Left colon (tissue), 2 donors: ENCODE results near the gene TRIM44. TPM values are rescaled to one million over a fixed set of nuclear protein-coding genes. Genes with fewer than 3 reads are reported as not detected.
"Not testable (repeated sequence)": the region's sequence is repeated elsewhere in the genome, so short reads cannot be mapped to it uniquely, and the experiment has no call there.

ENCODE experiments used
- ATAC-seq: fragments of 200-7000 bp; cut with Tn5 transposase; one replicate; pipeline ENCODE4 v1.9.1; 2020; ENCODE audit warnings: mild to moderate bottlenecking, moderate library complexity
- DNase-seq, 2 donors: peaks; one replicate each; pipeline ENCODE4 v3.0.0-alpha.2; 2020
- intact Hi-C, 2 donors: fragments of 100-400 bp; cut with DNase I in 1 of 2; cut with micrococcal nuclease in 1 of 2; formaldehyde crosslinking; loops; one replicate each; pipeline versions ENCODE4 v1.11.2 to v1.14.0; 2022; cut with DNase I, micrococcal nuclease
- total RNA-seq, 2 donors: library from RNA; stranded (reverse); fragmentation: NEBNext Ultra II Directional; extraction: Animal tissue kit (Norgen Biotek cat#: 25700); gene quantifications; one replicate each; pipeline ENCODE4 v1.2.1, GENCODE V29; 2021
- donor health status: DM: no; HTN: no; CAD: no.
- donor health status: DM: yes; HTN: yes; CAD: no.

Gene TRIM44
- total RNA-seq, 2 donors from 2014 or later: 45.7 to 49.4 TPM

- peak; percentile 65 for ATAC-seq
- intact Hi-C loops: no loop called here
- DNase-seq: no peak
These were observed 420 bp upstream of the TRIM44 start for GRCh38 chr11:35662061-35662648.

GRCh38 chr11:35663408-35663702 is 780 bp downstream of the TRIM44 start:
- intact Hi-C loops: no loop called here
- DNase-seq: peak in 1 of 2 donors; percentile 8
- no peak for ATAC-seq

- ATAC-seq (no peak), DNase-seq (no peak)
- intact Hi-C loops: no loop called here
These were observed 2.4 kb downstream of the TRIM44 start for GRCh38 chr11:35664977-35665441.

- no peak for ATAC-seq
- no peak for DNase-seq
- intact Hi-C loops: no loop called here
These were observed 4.7 kb downstream of the TRIM44 start for GRCh38 chr11:35667257-35667656.

GRCh38 chr11:35668350-35668749 is 5.8 kb downstream of the TRIM44 start:
- DNase-seq, ATAC-seq, intact Hi-C loops: not testable (repeated sequence)

- intact Hi-C loops: no loop called here
- no peak for DNase-seq
- ATAC-seq: no peak
These were observed 9.0 kb downstream of the TRIM44 start for GRCh38 chr11:35671396-35672127.

- intact Hi-C loops: no loop called here
- no peak for DNase-seq
- no peak for ATAC-seq
These were observed 10.0 kb downstream of the TRIM44 start for GRCh38 chr11:35672608-35673007.

GRCh38 chr11:35675901-35676610 is 13.5 kb downstream of the TRIM44 start:
- ATAC-seq (no peak), DNase-seq (no peak)
- intact Hi-C loops: no loop called here

GRCh38 chr11:35676611-35676965 is 14.0 kb downstream of the TRIM44 start:
- DNase-seq: no peak

GRCh38 chr11:35677904-35678303 is 15.3 kb downstream of the TRIM44 start:
- ATAC-seq (no peak), DNase-seq (no peak)
- intact Hi-C loops: no loop called here

More at GRCh38 chr11:35676611-35676965, 14.0 kb downstream of the TRIM44 start:
- no peak for ATAC-seq
- intact Hi-C loops: no loop called here

- no peak for DNase-seq
- no peak for ATAC-seq
These were observed 15.9 kb downstream of the TRIM44 start for GRCh38 chr11:35678471-35678870.

GRCh38 chr11:35678975-35679374 is 16.4 kb downstream of the TRIM44 start:
- DNase-seq (no peak), ATAC-seq (no peak)
- intact Hi-C loops: no loop called here

More at GRCh38 chr11:35678471-35678870, 15.9 kb downstream of the TRIM44 start:
- intact Hi-C loops: no loop called here

GRCh38 chr11:35680506-35680905 is 17.9 kb downstream of the TRIM44 start:
- ATAC-seq: no peak
- intact Hi-C loops: no loop called here
- no peak for DNase-seq

GRCh38 chr11:35681163-35681767 is 18.7 kb downstream of the TRIM44 start:
- intact Hi-C loops: no loop called here
- DNase-seq: no peak
- ATAC-seq: no peak

GRCh38 chr11:35682230-35683173 is 19.9 kb downstream of the TRIM44 start:
- intact Hi-C loops: no loop called here
- peak; percentile 93 for ATAC-seq
- peak; percentile 36 to 47 for DNase-seq

GRCh38 chr11:35683728-35684339 is 21.3 kb downstream of the TRIM44 start:
- DNase-seq: no peak
- peak; percentile 36 for ATAC-seq
- intact Hi-C loops: no loop called here

- intact Hi-C loops: no loop called here
- no peak for DNase-seq
- ATAC-seq: no peak
These were observed 25.4 kb downstream of the TRIM44 start for GRCh38 chr11:35688023-35688422.
